Measurements from ENCODE around the gene UQCC2.

- TF ChIP-seq CTCF (IDR thresholded peaks at IDR 0.05) (no peak), EZH2phosphoT487 (IDR thresholded peaks at IDR 0.05; ENCODE audit: borderline replicate concordance, low read depth) (no peak), REST (IDR thresholded peaks at IDR 0.05; ENCODE audit: low read depth, low read length) (no peak), RCOR1 (IDR thresholded peaks at IDR 0.05; ENCODE audit: low read length) (no peak), YY1 (IDR thresholded peaks at IDR 0.05; ENCODE audit: low read depth) (no peak), TEAD4 (IDR thresholded peaks at IDR 0.05; ENCODE audit: borderline replicate concordance, insufficient read depth) (no peak), ELF1 (IDR thresholded peaks at IDR 0.05) (no peak), RAD21 (IDR thresholded peaks at IDR 0.05; ENCODE audit: low read length) (no peak), TAF1 (IDR thresholded peaks at IDR 0.05; ENCODE audit: borderline replicate concordance, low read depth, low read length) (no peak), TCF12 (IDR thresholded peaks at IDR 0.05) (no peak)
Observed at GRCh38 chr6:33738153-33738552, 26.7 kb upstream of the UQCC2 start.

Data from SK-N-SH (cell line).